OCI-LY3 (cell line): ENCODE results near the gene ZNF558.

Experiments
- H2AFZ ChIP-seq: fragments of 200-600, 300-600 bp; shearing (Covaris generic); 2 replicates; pipeline ENCODE4 v1.6.0; 2014; ENCODE audit warnings: antibody characterized with exemption, low read depth, low read length
- H3K27ac ChIP-seq: fragments of 200-600, 300-600 bp; sonication (generic); 2 replicates; pipeline ENCODE4 v1.5.1; 2014; ENCODE audit warnings: mild to moderate bottlenecking, low read length, moderate library complexity, mixed read lengths
- H3K27me3 ChIP-seq: fragments of 200-600, 300-600 bp; sonication (generic); 2 replicates; pipeline ENCODE4 v1.6.1; 2014; ENCODE audit warnings: low read depth, low read length, mixed read lengths
- H3K36me3 ChIP-seq: fragments of 200-600, 300-600 bp; sonication (generic); replicated peaks from 2 replicates; pipeline ENCODE3; 2014; ENCODE audit warnings: low read depth, low read length, mixed read lengths
- H3K4me1 ChIP-seq: fragments of 300-600, 200-600 bp; sonication (generic); 2 replicates; pipeline ENCODE4 v1.6.1; 2014; ENCODE audit warnings: low read length, mixed read lengths
- H3K4me2 ChIP-seq: fragments of 200-600, 300-600 bp; sonication (generic); 2 replicates; pipeline ENCODE4 v1.6.1; 2014; ENCODE audit warnings: low read length, mixed read lengths
- H3K4me3 ChIP-seq: fragments of 300-600, 200-600 bp; sonication (generic); 2 replicates; pipeline ENCODE4 v1.5.1; 2014; ENCODE audit warnings: antibody characterized with exemption, mild to moderate bottlenecking, low read length, moderate library complexity
- H3K79me2 ChIP-seq: fragments of 300-600, 200-600 bp; shearing (Covaris generic); 2 replicates; pipeline ENCODE4 v1.6.1; 2014; ENCODE audit warnings: mild to moderate bottlenecking, low read length, mixed read lengths
- H3K9ac ChIP-seq: fragments of 300-600, 200-600 bp; shearing (Covaris generic); 2 replicates; pipeline ENCODE4 v1.6.0; 2014; ENCODE audit warnings: mild to moderate bottlenecking, low read length, moderate library complexity
- H3K9me3 ChIP-seq: fragments of 200-600, 300-600 bp; shearing (Covaris generic); 2 replicates; pipeline ENCODE4 v1.6.1; 2014; ENCODE audit warnings: low read length, mixed read lengths; ENCODE audit not compliant: insufficient read depth
- H4K20me1 ChIP-seq: fragments of 200-600, 300-600 bp; sonication (generic); 2 replicates; pipeline ENCODE4 v1.6.1; 2016; ENCODE audit warnings: low read length, mixed read lengths; ENCODE audit not compliant: insufficient read depth
- EZH2phosphoT487 ChIP-seq: fragments of 200-600 bp; shearing (Covaris generic); IDR thresholded peaks from 2 replicates; pipeline ENCODE4 v1.6.1; 2018; ENCODE audit warnings: antibody characterized with exemption, mixed run types, low read depth
- TF ChIP-seq, protein P1 (sequence below): fragments of 200-600, 300-600 bp; sonication (generic); IDR thresholded peaks from 2 replicates; pipeline ENCODE4 v1.5.1; 2014; ENCODE audit warnings: antibody characterized with exemption, low read length, low read depth

Gene ZNF558

GRCh38 chr19:8826371-8826770, 5.7 kb downstream of the ZNF558 start:
- Histone ChIP-seq H3K9ac (no peak overlapping the region), H3K4me1 (no peaks in the 10 kb centered on the region), H2AFZ (no peak overlapping the region), H3K4me3 (no peak overlapping the region), H3K27ac (no peak overlapping the region), H3K4me2 (no peak overlapping the region), H4K20me1 (no peaks in the 10 kb centered on the region), H3K36me3 (no peaks in the 10 kb centered on the region), H3K9me3 (0 out of 2 replicates have a peak, but pooled peaks cover 3% of the 10 kb centered on the region), H3K27me3 (no peaks in the 10 kb centered on the region), H3K79me2 (no peaks in the 10 kb centered on the region)
- TF ChIP-seq, protein P1, sequence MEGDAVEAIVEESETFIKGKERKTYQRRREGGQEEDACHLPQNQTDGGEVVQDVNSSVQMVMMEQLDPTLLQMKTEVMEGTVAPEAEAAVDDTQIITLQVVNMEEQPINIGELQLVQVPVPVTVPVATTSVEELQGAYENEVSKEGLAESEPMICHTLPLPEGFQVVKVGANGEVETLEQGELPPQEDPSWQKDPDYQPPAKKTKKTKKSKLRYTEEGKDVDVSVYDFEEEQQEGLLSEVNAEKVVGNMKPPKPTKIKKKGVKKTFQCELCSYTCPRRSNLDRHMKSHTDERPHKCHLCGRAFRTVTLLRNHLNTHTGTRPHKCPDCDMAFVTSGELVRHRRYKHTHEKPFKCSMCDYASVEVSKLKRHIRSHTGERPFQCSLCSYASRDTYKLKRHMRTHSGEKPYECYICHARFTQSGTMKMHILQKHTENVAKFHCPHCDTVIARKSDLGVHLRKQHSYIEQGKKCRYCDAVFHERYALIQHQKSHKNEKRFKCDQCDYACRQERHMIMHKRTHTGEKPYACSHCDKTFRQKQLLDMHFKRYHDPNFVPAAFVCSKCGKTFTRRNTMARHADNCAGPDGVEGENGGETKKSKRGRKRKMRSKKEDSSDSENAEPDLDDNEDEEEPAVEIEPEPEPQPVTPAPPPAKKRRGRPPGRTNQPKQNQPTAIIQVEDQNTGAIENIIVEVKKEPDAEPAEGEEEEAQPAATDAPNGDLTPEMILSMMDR, result no peak
- TF ChIP-seq EZH2phosphoT487, result no peak

- Histone ChIP-seq H2AFZ (no peak overlapping the region), H3K36me3 (no peaks in the 10 kb centered on the region), H3K79me2 (no peaks in the 10 kb centered on the region), H3K27ac (no peak overlapping the region), H3K4me3 (no peak overlapping the region), H3K9me3 (0 out of 2 replicates have a peak, but pooled peaks cover 3% of the 10 kb centered on the region), H3K9ac (no peak overlapping the region), H3K27me3 (no peaks in the 10 kb centered on the region), H3K4me2 (no peak overlapping the region), H4K20me1 (no peaks in the 10 kb centered on the region), H3K4me1 (no peaks in the 10 kb centered on the region)
- TF ChIP-seq EZH2phosphoT487, result no peak
- TF ChIP-seq, protein P1, result no peak
These were observed 10.3 kb downstream of the ZNF558 start for GRCh38 chr19:8821748-8822241.

DNA sequence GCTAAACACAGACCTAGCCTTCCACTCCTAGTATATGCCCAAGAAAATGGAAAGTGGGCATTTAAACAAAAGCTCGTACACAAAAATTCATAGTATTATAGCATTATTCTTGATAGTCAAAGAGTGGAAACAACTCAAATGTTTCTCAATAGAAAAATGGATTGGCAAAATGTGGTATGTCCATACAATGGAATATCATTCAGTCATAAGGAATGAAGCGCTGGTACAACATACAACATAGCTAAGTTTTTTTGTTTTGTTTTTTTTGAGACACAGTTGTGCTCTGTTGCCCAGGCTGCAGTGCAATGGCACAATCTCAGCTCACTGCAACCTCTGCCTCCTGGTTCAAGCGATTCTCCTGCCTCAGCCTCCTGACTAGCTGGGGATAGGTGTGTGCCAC, 11.9 kb downstream of the ZNF558 start:
- H3K9ac ChIP-seq, result no peak overlapping the region
- no peak for TF ChIP-seq EZH2phosphoT487
- TF ChIP-seq, protein P1, result no peak
- H3K9me3 ChIP-seq, result 0 out of 2 replicates have a peak, but pooled peaks cover 6% of the 10 kb centered on the region
- H2AFZ ChIP-seq, result no peak overlapping the region
- no peaks in the 10 kb centered on the region for H3K36me3 ChIP-seq
- H3K27me3 ChIP-seq, result no peaks in the 10 kb centered on the region
- H3K4me2 ChIP-seq, result no peak overlapping the region
- no peaks in the 10 kb centered on the region for H3K4me1 ChIP-seq
- no peaks in the 10 kb centered on the region for H3K79me2 ChIP-seq
- H4K20me1 ChIP-seq, result no peaks in the 10 kb centered on the region
- H3K27ac ChIP-seq, result no peak overlapping the region
- no peak overlapping the region for H3K4me3 ChIP-seq

DNA sequence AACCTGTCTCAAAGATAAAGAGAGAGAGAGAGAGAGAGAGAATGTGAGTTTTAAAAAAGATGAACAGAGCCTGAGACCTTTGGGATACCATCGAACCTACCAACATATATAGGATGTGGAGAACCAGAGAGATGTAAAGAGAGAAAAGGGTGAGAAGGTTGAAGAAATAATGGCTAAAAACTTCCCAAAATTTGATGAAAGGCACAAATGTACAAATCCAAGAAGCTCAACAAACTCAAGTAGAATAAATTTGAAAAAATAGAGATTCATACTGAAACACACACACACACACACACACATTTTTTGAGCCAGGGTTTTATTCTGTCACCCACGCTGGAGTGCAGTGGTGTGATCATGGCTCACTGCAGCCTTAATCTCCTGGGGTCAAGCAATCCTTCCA, 16.3 kb downstream of the ZNF558 start:
- H3K9ac ChIP-seq, result no peak overlapping the region
- H4K20me1 ChIP-seq, result no peaks in the 10 kb centered on the region
- no peak for TF ChIP-seq EZH2phosphoT487
- TF ChIP-seq, protein P1, result no peak
- H3K9me3 ChIP-seq, result peaks cover 35% of the 10 kb centered on the region
- H3K36me3 ChIP-seq, result no peaks in the 10 kb centered on the region
- H3K27ac ChIP-seq, result no peak overlapping the region
- H3K79me2 ChIP-seq, result no peaks in the 10 kb centered on the region
- no peak overlapping the region for H3K4me2 ChIP-seq
- no peaks in the 10 kb centered on the region for H3K4me1 ChIP-seq
- no peak overlapping the region for H3K4me3 ChIP-seq
- H3K27me3 ChIP-seq, result no peaks in the 10 kb centered on the region
- no peak overlapping the region for H2AFZ ChIP-seq
